Right ventricle myocardium superior (tissue), 1 donor: ENCODE data around the gene PCSK1. TPM values are rescaled to one million over a fixed set of nuclear protein-coding genes. Genes with fewer than 3 reads are reported as not detected.
"Not testable (repeated sequence)": the region's sequence is repeated elsewhere in the genome, so short reads cannot be mapped to it uniquely, and the experiment has no call there.

Experiments used
- ATAC-seq: fragments of 200-7000 bp; cut with Tn5 transposase; one replicate; pipeline ENCODE4 v1.9.1; 2020; ENCODE audit warnings: mild to moderate bottlenecking; ENCODE audit not compliant: poor library complexity
- DNase-seq: peaks from one replicate; pipeline ENCODE4 v3.0.0-alpha.2; 2020
- intact Hi-C: fragments of 100-400 bp; cut with DNase I; formaldehyde crosslinking; loops from one replicate; pipeline ENCODE4 v1.11.2; 2022
- total RNA-seq: library from RNA; stranded (reverse); fragmentation: NEBNext Ultra II Directional; extraction: Animal tissue kit (Norgen Biotek cat#: 25700); gene quantifications from one replicate; pipeline ENCODE4 v1.2.1, GENCODE V29; 2021
- donor health status: DM: no; HTN: yes; CAD: no; lungs with severe emphysema.

The PCSK1 gene
- total RNA-seq, 1 donor from 2014 or later = not detected

- no peak for DNase-seq
Observed at GRCh38 chr5:96432216-96433065, 607 bp downstream of the PCSK1 start.

GRCh38 chr5:96431376-96432187 is 1.5 kb downstream of the PCSK1 start:
- no peak for DNase-seq
- ATAC-seq = no peak
- intact Hi-C loops = no loop called here

More at GRCh38 chr5:96432216-96433065, 607 bp downstream of the PCSK1 start:
- intact Hi-C loops = no loop called here
- ATAC-seq = no peak

GRCh38 chr5:96427824-96428223 is 5.2 kb downstream of the PCSK1 start:
- no peak for ATAC-seq
- intact Hi-C loops = no loop called here
- no peak for DNase-seq

- DNase-seq (no peak), ATAC-seq (no peak)
Observed at GRCh38 chr5:96426831-96427230, 6.2 kb downstream of the PCSK1 start.

GRCh38 chr5:96425443-96425842 is 7.6 kb downstream of the PCSK1 start:
- DNase-seq = no peak
- intact Hi-C loops = no loop called here
- ATAC-seq = no peak

More at GRCh38 chr5:96426831-96427230, 6.2 kb downstream of the PCSK1 start:
- intact Hi-C loops = no loop called here

- DNase-seq (no peak), ATAC-seq (no peak)
- intact Hi-C loops = no loop called here
Observed at GRCh38 chr5:96415897-96416296, 17.2 kb downstream of the PCSK1 start.

GRCh38 chr5:96412868-96413449 is 20.1 kb downstream of the PCSK1 start:
- intact Hi-C loops = no loop called here
- DNase-seq (no peak), ATAC-seq (no peak)

DNA sequence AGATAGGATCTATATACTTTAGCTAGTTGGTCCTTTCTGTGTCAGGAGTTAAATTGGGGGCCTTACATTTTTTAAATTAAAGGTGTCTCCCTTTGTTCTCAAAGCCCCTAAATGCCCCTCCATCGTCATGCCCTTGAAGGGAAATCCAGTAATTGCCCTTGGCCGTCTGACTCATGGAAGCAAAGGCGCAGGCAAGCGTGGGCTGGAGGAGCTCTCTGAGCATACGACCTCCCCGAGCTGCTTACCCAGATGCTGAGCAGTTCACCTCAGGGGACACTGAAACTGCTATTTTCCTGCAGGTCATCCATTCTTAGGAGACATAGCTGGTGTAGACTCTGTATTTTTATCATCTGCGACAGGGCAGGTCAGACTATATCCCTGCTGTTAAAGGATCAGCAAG is 23.0 kb downstream of the PCSK1 start:
- ATAC-seq (no peak), DNase-seq (no peak)
- intact Hi-C loops = no loop called here

DNA sequence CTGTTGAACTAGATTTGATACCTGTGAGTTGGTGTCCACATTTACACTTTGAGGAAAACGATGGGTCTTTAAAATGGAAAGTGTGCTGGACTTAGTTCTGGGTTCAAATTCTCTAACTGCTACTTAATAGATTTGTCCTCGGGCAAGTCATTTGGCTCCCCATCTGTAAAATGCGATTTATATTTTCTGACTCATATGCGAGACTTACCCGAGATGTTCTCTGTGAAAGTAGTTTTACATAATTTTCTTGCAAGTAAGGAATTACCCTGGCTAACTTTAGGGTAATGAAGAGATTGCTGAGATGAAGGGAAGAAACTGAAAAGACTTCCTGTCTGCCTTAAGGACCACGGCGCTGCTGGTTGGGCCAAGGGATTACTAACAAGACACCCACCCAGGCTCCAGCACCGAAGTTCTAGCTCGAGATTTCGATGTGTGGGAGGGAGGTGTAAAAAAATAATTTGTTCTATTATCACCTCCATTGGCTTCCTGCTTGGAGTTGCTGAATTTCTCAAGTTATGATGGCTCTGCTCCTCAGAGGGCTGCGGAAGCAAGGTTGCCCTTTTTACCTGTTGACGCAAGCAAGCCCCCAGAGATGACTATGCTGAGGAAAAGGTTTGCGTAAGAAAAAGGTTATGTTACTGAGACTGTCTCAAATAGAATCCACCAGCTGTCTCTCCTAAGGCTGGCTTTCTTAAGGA is 24.1 kb downstream of the PCSK1 start:
- intact Hi-C loops = no loop called here
- ATAC-seq = no peak
- DNase-seq = no peak

- DNase-seq = no peak
- ATAC-seq = no peak
- intact Hi-C loops = no loop called here
Observed at GRCh38 chr5:96408210-96408777, 24.8 kb downstream of the PCSK1 start.

DNA sequence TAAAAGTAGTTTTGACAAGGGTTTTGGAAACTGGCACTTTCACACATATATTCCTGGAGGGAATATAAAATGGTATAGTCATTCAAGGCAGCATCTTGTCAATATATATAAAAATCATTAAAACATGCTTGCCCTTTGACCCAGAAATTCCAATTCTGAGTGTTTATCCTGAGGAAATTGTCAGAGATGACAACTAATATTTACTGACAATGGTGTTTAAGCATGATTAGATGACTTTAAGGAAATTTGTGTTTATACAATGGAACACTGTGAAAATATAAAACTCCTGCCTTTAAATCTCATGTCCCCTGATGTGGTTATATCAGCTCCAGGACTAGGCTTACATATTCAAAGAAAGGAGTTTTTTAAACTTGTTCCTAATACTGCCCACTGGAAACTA is 25.6 kb downstream of the PCSK1 start:
- DNase-seq = no peak
- intact Hi-C loops = no loop called here
- no peak for ATAC-seq

- no peak for ATAC-seq
- intact Hi-C loops = no loop called here
- no peak for DNase-seq
Observed at GRCh38 chr5:96404191-96404867, 28.7 kb downstream of the PCSK1 start.

DNA sequence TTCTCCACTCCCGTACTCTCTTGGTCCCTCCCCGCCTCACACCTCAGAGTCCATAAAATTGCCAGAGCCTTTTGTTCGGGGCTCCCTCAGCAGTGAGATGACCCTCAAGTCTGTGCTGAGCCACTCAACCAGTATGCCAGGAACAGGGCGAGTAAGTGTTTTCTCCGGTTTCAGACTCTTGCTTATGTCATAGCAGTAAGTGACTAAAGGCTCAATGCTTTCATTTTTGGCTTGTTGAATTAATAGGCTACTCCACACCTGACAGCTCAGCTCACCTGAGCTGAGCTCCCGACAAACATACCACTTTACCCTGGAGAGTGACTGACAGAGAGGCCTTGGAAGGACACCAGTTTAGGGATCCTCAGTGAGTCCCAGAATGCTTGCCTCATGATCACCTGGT is 30.5 kb downstream of the PCSK1 start:
- intact Hi-C loops = no loop called here
- DNase-seq (no peak), ATAC-seq (no peak)

GRCh38 chr5:96396878-96397277 is 36.2 kb downstream of the PCSK1 start:
- ATAC-seq (no peak), DNase-seq (no peak)
- intact Hi-C loops = no loop called here

GRCh38 chr5:96395295-96395694 is 37.8 kb downstream of the PCSK1 start:
- DNase-seq, intact Hi-C loops, ATAC-seq: not testable (repeated sequence)

DNA sequence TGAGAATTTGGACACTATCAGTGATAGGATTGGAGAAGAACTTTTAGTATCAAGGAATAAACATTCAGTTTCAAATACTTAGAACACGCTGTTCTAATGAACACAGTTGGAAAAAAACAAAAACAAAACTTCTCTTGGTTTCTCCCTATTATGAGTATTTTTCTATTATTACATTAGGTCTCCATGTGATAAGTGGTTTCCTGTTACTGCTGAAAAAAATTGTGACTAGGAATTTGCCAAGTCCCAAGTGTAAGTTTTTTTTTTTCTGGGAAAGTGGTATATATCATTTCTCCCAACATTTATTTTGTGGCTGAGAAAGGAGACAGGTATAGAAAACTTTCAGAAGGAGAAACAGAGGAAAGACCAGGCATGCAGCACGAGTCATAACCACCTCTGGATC is 41.1 kb downstream of the PCSK1 start:
- ATAC-seq (no peak), DNase-seq (no peak)
- intact Hi-C loops = no loop called here

DNA sequence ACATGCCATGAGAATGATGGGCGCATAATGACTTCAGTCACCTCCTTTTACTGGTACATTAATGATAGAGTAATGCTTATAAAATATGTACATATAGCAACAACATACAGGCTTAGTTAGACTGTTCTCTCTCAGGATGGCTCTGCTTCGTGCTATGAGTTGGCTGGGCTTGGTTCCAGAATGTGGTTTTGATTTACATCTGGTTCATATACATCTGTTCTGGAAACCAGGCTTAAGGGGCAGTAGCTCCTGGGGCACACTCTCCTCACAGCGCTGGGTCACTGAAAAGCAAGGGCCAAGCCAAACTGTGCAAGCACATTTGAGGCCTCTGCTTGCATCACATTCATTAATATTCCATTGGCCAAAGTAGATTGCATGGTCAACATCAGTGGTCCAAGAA is 44.9 kb downstream of the PCSK1 start:
- DNase-seq (no peak), ATAC-seq (no peak)
- intact Hi-C loops = no loop called here

DNA sequence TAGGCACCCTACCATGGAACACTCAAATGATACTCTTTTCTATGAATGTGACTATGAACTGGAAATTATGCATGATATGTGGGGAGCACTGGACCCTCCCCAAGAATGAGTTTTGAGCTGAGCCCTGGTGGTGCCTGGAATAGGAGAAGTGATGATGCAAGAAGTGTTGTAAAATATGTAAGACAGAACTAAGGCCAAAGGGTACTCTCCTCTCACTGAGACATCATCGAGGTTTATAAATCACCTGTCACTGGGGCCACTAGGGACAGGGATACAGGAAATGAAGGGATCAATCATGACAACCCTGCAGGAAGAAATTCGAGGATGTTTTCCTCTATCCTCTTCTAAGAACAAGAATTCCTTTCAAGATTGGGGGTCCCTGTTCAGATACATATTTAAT is 45.4 kb downstream of the PCSK1 start:
- DNase-seq (no peak), ATAC-seq (no peak)
- intact Hi-C loops = no loop called here
